Keratinocyte (primary cell): Measurements from ENCODE around the gene DNAAF5.

Source experiments
- CTCF ChIP-seq, 3 experiments: IDR thresholded peaks in 1 of 3; conservative IDR thresholded peaks in 1 of 3; optimal IDR thresholded peaks in 1 of 3; 2 replicates in 2 of 3; 3 replicates in 1 of 3; pipeline versions ENCODE3 to v1.5.1; 2011; ENCODE audit warnings: low read length in 3 of 3, mild to moderate bottlenecking in 3 of 3, moderate library complexity in 2 of 3, control low read depth in 1 of 3, inconsistent platforms in 1 of 3; ENCODE audit not compliant: insufficient read depth in 2 of 3; ENCODE audit errors: extremely low read depth in 1 of 3
- EZH2 ChIP-seq: IDR thresholded peaks from one replicate; pipeline ENCODE4 v1.6.1; 2012; ENCODE audit warnings: inconsistent platforms, mild to moderate bottlenecking, low read length, moderate library complexity

DNA sequence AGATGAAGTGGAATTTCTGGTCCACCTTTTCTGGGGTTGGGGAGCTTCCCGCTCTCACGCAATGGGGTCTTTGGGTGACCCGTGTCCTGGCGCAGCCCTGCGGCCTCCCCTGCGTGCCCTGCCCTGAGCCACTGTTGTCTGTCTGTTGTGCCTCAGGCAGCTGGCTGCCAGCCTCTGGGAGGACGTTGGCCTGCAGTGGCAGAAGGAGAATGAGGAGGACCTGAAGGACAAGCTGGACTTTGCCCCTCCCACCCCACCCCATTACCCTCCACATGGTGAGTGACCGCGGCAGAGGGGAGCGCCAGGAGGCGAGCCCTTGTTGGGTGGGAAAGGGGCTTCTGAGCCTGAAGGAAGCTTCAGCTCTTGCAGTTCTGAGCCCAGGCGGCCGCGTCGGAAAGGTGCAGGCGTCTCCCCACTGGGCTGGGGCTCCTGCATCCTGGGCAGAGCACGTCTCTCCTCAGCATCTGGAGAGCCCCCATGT is 14.7 kb downstream of the DNAAF5 start:
- TF ChIP-seq CTCF (optimal IDR thresholded peaks at IDR 0.05 in 1 of 3, IDR thresholded peaks at IDR 0.05 in 1 of 3, conservative IDR thresholded peaks at IDR 0.05 in 1 of 3; ENCODE audit: extremely low read depth in 1 of 3, insufficient read depth in 2 of 3, low read length in 3 of 3) (no peak), EZH2 (no peak)
